H1 (cell line): ENCODE results near the gene DNAJC9.

Experiments used
- CBX5 ChIP-seq: fragments of 300-800, 300-1000 bp; sonication (generic); IDR thresholded peaks from 2 replicates; pipeline ENCODE4 v1.7.1; 2016; ENCODE audit warnings: antibody characterized with exemption, low read length, low read depth
- CTCF ChIP-seq, 3 experiments: IDR thresholded peaks; 1 replicate in 2 of 3; 2 replicates in 1 of 3; pipeline versions ENCODE4 v1.5.1 to v1.6.1; 2011; ENCODE audit warnings: low read length in 3 of 3, mild to moderate bottlenecking in 3 of 3, inconsistent platforms in 2 of 3, low read depth in 1 of 3, moderate library complexity in 1 of 3; ENCODE audit not compliant: insufficient read depth in 1 of 3; ENCODE audit errors: control extremely low read depth in 1 of 3
- EZH2 ChIP-seq: fragments of 200-600 bp; sonication (generic); IDR thresholded peaks from 2 replicates; pipeline ENCODE4 v1.7.1; 2012; ENCODE audit warnings: low read depth, mild to moderate bottlenecking, moderate library complexity, low read length, inconsistent platforms; ENCODE audit not compliant: severe bottlenecking
- SIN3A ChIP-seq, 2 experiments: IDR thresholded peaks in 1 of 2; conservative IDR thresholded peaks in 1 of 2; 2 replicates each; pipeline ENCODE4 v1.6.1; 2011 to 2012; ENCODE audit warnings: low read length in 2 of 2, improper control_type of control experiment in 1 of 2, low read depth in 1 of 2, mild to moderate bottlenecking in 1 of 2

- TF ChIP-seq SIN3A (conservative IDR thresholded peaks at IDR 0.05 in 1 of 2, IDR thresholded peaks at IDR 0.05 in 1 of 2; ENCODE audit: low read depth in 1 of 2, low read length in 2 of 2) (no peak), CTCF (IDR thresholded peaks at IDR 0.05; ENCODE audit: control extremely low read depth in 1 of 3, insufficient read depth in 1 of 3, low read depth in 1 of 3, low read length in 3 of 3) (no peak), EZH2 (no peak), CBX5 (no peak)
These were observed 16.0 kb upstream of the DNAJC9 start for GRCh38 chr10:73262880-73263555.
